HG03571 (cell line): ENCODE results near the gene IL17RC.
"Not testable (repeated sequence)": the region's sequence is repeated elsewhere in the genome, so short reads cannot be mapped to it uniquely, and the experiment has no call there.

Source experiments
- ATAC-seq: cut with Tn5 transposase; IDR thresholded peaks from one replicate; pipeline ENCODE4 v1.9.1; 2021; ENCODE audit not compliant: unreplicated experiment

Gene IL17RC

DNA sequence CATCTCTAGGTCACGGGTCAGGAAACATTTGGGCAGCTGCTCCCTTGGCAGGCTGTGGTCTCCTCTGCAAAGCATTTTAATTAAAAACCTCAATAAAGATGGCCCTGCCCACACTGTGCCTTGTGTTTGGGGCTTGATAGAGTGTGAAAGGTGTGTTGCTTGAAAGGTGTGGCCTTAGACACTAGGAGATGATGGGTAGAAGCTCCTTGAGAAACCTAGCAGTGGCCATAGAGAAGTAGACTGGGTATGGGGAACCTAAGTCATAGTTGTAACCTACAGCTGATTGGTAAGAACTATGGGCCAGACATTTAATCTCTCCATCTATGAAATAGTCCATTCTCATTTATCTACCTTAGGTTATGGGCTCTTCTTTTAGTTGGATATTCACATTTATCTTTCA, 23.2 kb upstream of the IL17RC start:
- ATAC-seq: no peak

- not testable (repeated sequence) for ATAC-seq
Observed at GRCh38 chr3:9895715-9896114, 21.2 kb upstream of the IL17RC start.

DNA sequence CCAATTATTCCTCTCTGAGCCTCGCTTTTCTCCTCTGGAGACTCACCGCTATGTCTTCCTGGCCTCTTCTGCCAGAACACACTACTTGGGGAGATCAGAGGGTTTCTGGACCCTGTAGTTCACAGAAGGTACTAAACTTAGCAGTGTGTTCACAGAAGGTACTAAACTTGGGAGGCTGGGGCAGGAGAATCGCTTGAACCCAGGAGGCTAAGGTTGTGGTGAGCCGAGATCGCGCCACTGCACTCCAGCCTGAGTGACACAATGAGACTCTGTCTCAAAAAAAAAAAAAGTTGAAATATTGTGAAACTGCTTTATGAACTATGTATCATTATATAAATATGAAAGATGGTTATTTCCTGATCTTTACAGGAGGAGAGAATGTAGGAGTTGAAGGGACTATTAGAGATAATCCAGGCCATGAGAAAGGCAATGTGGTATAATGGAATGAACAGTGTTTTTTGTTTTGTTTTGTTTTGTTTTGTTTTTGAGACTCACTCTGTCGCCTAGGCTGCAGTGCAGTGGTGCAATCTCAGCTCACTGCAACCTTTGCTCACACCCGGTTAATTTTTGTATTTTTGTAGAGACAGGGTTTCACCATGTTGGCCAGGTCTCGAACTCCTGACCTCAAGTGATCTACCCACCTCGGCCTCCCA, 20.0 kb upstream of the IL17RC start:
- ATAC-seq: not testable (repeated sequence)

DNA sequence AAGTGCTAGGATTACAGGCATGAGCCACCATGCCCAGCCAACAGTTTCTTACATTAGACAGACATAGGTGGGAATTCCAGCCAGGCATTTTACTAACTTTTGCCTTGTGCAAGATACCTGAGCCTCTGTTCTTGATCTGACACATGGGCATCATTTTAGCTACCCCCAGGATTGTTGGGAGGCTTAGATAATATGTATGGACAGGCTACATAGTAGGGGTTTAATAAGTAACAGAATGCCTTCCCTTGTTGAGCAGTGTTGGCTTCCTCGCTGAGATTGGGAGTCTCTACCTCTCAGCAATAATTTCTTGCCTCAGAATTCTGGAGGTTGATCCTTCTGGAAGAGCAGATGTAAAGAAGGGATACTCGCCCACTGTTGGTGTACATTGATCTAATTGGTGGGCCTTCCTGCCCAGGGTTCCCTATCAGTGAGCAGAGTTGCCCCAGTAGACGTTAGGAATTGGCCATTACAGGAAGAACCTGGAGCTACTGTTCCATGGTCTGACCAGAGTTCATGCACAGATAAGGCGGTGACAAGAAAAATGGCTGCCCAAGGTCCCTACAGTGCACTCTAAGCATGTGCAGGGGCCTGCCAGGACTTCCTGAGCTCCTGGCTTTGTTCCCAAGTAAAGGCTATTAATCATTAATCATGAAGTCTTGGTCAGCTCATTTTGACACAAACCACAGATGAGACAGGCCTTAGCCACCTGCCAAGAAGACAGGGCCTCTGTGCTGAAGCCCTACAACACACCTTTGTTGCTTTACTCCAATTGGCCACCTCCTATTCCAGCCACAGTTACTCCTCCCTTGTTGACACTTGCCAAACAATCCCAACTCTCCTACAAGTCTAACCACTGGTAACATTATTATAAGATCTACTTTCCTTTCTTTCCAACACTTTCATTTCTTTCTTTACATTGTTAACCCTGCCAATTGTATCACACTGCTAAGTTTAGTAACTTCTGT, 19.2 kb upstream of the IL17RC start:
- ATAC-seq: peak; percentile 65

DNA sequence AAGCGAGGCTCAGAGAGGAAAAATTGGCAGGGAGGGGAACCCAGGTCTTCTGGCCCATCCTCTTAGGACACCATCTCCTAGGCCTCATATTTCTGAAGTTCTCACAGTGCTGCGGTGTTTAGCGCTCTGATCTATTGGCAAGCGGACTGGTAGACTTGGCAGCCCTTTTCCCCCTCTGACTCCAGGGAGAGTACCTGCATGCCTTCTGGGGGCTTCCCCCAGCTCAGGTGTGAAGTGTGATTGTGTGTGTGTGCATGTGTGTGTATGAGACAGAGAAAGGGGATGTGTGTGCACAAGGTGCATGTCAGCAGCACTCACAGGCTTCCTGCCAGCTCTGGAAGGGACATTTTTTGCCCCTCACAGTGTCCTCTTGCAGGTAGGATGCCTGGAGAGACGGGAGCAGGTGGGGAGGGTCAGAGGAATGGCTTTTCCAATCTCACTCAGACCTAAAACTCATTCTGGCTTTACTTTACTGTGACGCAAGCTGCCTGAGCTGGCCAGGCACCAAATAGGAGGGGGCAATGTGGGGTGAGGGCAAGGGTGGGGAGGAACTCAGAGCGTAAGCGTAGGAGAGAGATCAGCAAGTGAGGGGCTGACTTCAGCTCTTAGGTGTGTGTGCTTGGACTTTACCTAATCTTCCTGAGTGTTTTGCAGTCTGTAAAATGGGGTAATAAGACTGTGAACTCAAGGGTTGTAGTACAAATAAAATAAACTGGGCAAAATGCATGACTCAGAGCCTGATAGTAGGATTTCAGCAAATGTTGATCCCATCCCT, 18.2 kb upstream of the IL17RC start:
- ATAC-seq: no peak

DNA sequence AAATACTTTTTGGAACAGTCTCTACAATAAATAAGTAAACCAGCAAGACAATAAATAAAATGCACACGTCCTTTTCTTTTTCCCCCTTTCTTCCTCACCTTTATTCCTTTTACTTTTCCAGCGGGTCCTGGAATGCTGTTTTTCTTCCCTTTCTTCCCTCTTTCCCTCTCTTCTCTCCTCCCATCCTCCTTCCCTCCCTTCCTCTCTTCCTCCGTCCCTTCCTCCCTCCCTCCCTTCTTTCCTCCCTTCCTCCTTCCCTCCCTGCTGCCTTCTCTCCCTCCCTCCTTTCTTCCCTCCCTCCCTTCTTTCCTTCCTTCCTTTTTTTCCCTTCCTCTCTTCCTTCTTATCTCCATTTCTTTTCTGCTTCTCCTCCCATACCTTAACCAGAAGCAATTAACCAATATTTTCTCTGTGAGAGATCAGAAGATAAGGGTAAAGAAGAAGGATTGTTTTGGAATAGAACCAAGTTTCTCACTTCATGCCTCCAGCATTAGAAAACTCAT, 17.6 kb upstream of the IL17RC start:
- no peak for ATAC-seq

DNA sequence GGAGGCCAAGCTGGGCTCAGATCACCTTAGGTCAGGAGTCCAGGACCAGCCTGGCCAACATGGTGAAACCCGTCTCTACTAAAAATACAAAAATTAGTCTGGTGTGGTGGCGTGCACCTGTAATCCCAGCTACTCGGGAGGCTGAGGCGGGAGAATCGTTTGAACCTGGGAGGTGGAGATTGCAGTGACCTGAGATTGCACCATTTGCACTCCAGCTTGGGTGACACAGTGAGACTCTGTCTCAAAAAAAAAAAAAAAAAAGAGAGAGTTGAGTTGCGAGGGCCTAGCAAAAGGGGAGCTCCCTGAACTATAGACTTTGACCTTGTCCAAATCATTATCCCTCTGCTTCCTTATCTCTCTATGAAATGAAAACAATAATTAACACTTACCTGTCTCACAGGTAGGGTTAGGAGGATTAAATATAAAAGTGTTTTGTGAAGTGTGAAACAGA, 15.9 kb upstream of the IL17RC start:
- ATAC-seq: not testable (repeated sequence)

GRCh38 chr3:9901967-9902366, 14.9 kb upstream of the IL17RC start:
- ATAC-seq: no peak

GRCh38 chr3:9902372-9903237, 14.3 kb upstream of the IL17RC start, which contains the start of gene IL17RE:
TSS of gene IL17RE (plus strand) at chr3:9902848. CDS start at chr3:9902933, 85 bp downstream.
- no peak for ATAC-seq

DNA sequence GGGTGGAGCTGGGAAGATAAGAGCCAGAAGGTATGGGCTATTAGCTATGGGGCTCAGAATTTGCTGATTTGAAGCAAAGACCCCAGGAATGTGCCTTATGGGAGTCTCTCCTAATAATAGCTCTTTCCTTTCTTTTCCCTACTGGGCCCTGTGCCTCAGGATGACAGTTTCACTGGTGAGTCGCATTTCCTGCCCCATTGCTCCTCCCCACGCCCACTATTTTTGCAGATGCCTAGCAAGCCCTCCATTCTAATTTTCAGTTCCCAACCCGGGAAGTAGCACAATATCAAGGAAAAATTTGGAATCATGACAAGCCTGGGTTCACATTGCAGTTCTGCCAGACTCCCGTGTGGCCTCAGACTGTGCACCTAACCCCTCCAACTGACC, 13.7 kb upstream of the IL17RC start:
- ATAC-seq: no peak

DNA sequence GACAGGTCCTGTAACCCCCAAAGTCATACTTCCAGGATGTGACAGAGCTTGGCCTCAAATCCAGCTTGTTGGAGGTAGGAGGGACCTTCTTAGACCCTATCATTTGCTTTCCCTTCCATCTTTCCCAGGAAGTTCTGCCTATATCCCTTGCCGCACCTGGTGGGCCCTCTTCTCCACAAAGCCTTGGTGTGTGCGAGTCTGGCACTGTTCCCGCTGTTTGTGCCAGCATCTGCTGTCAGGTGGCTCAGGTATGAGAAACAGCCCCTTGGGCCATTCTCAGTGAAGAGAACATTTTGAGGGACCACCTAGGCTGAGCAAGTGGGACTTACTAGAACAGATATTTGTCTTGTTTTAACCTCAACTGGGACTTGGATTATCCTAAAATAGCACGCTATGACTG, 13.0 kb upstream of the IL17RC start:
- ATAC-seq: no peak

GRCh38 chr3:9906480-9906879, 10.4 kb upstream of the IL17RC start:
- no peak for ATAC-seq

DNA sequence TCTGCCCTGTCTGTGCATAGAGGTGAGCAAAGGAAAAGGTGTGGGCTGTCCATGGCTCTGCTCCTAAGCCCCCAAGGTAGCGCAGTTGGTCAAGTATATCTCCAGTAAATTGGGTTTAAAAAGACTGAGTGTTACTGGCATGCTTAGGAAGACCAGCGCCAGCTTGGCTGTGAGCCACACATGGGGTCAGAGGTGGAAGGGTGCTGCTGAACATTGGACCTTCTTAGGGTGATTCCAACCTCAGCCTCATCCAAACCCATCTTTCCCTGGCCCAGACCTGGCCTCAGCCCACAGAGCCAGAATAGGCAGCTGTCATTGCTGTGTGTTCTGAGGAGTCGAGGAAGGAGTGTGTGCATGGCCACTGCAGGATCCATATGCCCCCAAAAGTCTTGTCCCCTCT, 8.6 kb upstream of the IL17RC start:
- no peak for ATAC-seq

GRCh38 chr3:9909221-9910013, 7.5 kb upstream of the IL17RC start:
- ATAC-seq: no peak

GRCh38 chr3:9911863-9912262, 5.0 kb upstream of the IL17RC start:
- no peak for ATAC-seq

- ATAC-seq: no peak
Observed at GRCh38 chr3:9912294-9912935, 4.5 kb upstream of the IL17RC start.

- ATAC-seq: no peak
Observed at GRCh38 chr3:9913601-9914000, 3.3 kb upstream of the IL17RC start.

GRCh38 chr3:9914011-9914410, 2.9 kb upstream of the IL17RC start:
- ATAC-seq: no peak
